Measurements from ENCODE around the gene ATG4A. TPM values are rescaled to one million over a fixed set of nuclear protein-coding genes. Genes with fewer than 3 reads are reported as not detected.

The ATG4A gene
- total RNA-seq, 1 donor = 17.3 TPM

- DNase-seq (ENCODE audit: low read depth) = no peak
- no peak overlapping the region for H3K4me3 ChIP-seq (ENCODE audit: low read depth, low read length)
- no peak for TF ChIP-seq CTCF (IDR thresholded peaks at IDR 0.05; ENCODE audit: insufficient read depth, low read depth, low read length)
Measured at GRCh38 chrX:108064001-108064400, 27.6 kb upstream of the ATG4A start.

- no peak for DNase-seq (ENCODE audit: low read depth)
- no peak for TF ChIP-seq CTCF (IDR thresholded peaks at IDR 0.05; ENCODE audit: insufficient read depth, low read depth, low read length)
- no peak overlapping the region for H3K4me3 ChIP-seq (ENCODE audit: low read depth, low read length)
Measured at GRCh38 chrX:108064613-108065012, 27.0 kb upstream of the ATG4A start.

- TF ChIP-seq CTCF (IDR thresholded peaks at IDR 0.05; ENCODE audit: insufficient read depth, low read depth, low read length) = no peak
- no peak for DNase-seq (ENCODE audit: low read depth)
- H3K4me3 ChIP-seq (ENCODE audit: low read depth, low read length) = no peak overlapping the region
Measured at GRCh38 chrX:108068121-108068520, 23.5 kb upstream of the ATG4A start.

- no peak for TF ChIP-seq CTCF (IDR thresholded peaks at IDR 0.05; ENCODE audit: insufficient read depth, low read depth, low read length)
- no peak overlapping the region for H3K4me3 ChIP-seq (ENCODE audit: low read depth, low read length)
- DNase-seq (ENCODE audit: low read depth) = peak; percentile 35
Measured at GRCh38 chrX:108070891-108071290, 20.7 kb upstream of the ATG4A start.

GRCh38 chrX:108071578-108071977 is 20.0 kb upstream of the ATG4A start:
- TF ChIP-seq CTCF (IDR thresholded peaks at IDR 0.05; ENCODE audit: insufficient read depth, low read depth, low read length) = no peak
- DNase-seq (ENCODE audit: low read depth) = no peak
- H3K4me3 ChIP-seq (ENCODE audit: low read depth, low read length) = no peak overlapping the region

GRCh38 chrX:108072746-108073145 is 18.8 kb upstream of the ATG4A start:
- H3K4me3 ChIP-seq (ENCODE audit: low read depth, low read length) = no peak overlapping the region
- no peak for TF ChIP-seq CTCF (IDR thresholded peaks at IDR 0.05; ENCODE audit: insufficient read depth, low read depth, low read length)
- no peak for DNase-seq (ENCODE audit: low read depth)

- no peak for TF ChIP-seq CTCF (IDR thresholded peaks at IDR 0.05; ENCODE audit: insufficient read depth, low read depth, low read length)
- H3K4me3 ChIP-seq (ENCODE audit: low read depth, low read length) = no peak overlapping the region
- DNase-seq (ENCODE audit: low read depth) = no peak
Measured at GRCh38 chrX:108081110-108081509, 10.5 kb upstream of the ATG4A start.
